ENCODE data around the gene SLC5A6. TPM values are rescaled to one million over a fixed set of nuclear protein-coding genes. Genes with fewer than 3 reads are reported as not detected.

The SLC5A6 gene
- total and polyA plus RNA-seq, 7 donors: 16.8 to 64.2 (median 23.3) TPM

- Histone ChIP-seq H3K4me1 (no peaks in the 10 kb centered on the region), H3K27me3 (ENCODE audit: insufficient read depth in 3 of 3, low read length in 2 of 3) (peaks cover 0 to 9% (median 0%) of the 10 kb centered on the region in 3 donors), H3K36me3 (ENCODE audit: insufficient read depth in 1 of 2, low read depth in 1 of 2) (no peaks in the 10 kb centered on the region), H3K4me3 (no peak overlapping the region), H3K9me3 (no peaks in the 10 kb centered on the region), H3K27ac (no peak overlapping the region)
- DNase-seq: no peak
- TF ChIP-seq CTCF (IDR thresholded peaks at IDR 0.05): no peak
- WGBS, 3 donors: 78 to 86% (median 85%) methylated on average over 6 of the region's 6 CpGs
- intact Hi-C loops (cut with DNase I): no loop called here
- ATAC-seq: peak in 3 of 4 donors; percentile 39 to 78 (median 66)
Observed at GRCh38 chr2:27170581-27171337, 41.3 kb downstream of the SLC5A6 start.

GRCh38 chr2:27164960-27165763 lies 46.9 kb downstream of the SLC5A6 start:
- TF ChIP-seq CTCF (IDR thresholded peaks at IDR 0.05): no peak
- ATAC-seq: no peak

GRCh38 chr2:27162151-27163121 lies 49.6 kb downstream of the SLC5A6 start:
- 78 to 82% (median 80%) methylated on average over 15 of the region's 15 CpGs for WGBS, 3 donors
- ATAC-seq: no peak
- Histone ChIP-seq H3K4me3 (peak overlapping the region; percentile 28), H3K27ac (no peak overlapping the region), H3K36me3 (ENCODE audit: insufficient read depth in 1 of 2, low read depth in 1 of 2) (no peaks in the 10 kb centered on the region), H3K9me3 (no peaks in the 10 kb centered on the region), H3K27me3 (ENCODE audit: insufficient read depth in 3 of 3, low read length in 2 of 3) (no peaks in the 10 kb centered on the region), H3K4me1 (no peaks in the 10 kb centered on the region)
- intact Hi-C loops (cut with DNase I): no loop called here
- no peak for TF ChIP-seq CTCF (IDR thresholded peaks at IDR 0.05)
- no peak for DNase-seq

More at GRCh38 chr2:27164960-27165763, 46.9 kb downstream of the SLC5A6 start:
- H3K9me3 ChIP-seq: no peaks in the 10 kb centered on the region
- H3K36me3 ChIP-seq (ENCODE audit: insufficient read depth in 1 of 2, low read depth in 1 of 2): no peaks in the 10 kb centered on the region
- no peaks in the 10 kb centered on the region for H3K27me3 ChIP-seq (ENCODE audit: insufficient read depth in 3 of 3, low read length in 2 of 3)
- no peak for DNase-seq
- no peaks in the 10 kb centered on the region for H3K4me1 ChIP-seq
- no peak overlapping the region for H3K4me3 ChIP-seq
- H3K27ac ChIP-seq: no peak overlapping the region
- intact Hi-C loops (cut with DNase I): no loop called here
- 82 to 86% (median 83%) methylated on average over 8 of the region's 8 CpGs for WGBS, 3 donors

- no peak overlapping the region for H3K27ac ChIP-seq
- no peak overlapping the region for H3K4me3 ChIP-seq
- WGBS, 3 donors: 79 to 81% (median 79%) methylated on average over 9 of the region's 9 CpGs
- no peaks in the 10 kb centered on the region for H3K9me3 ChIP-seq
- no peak for TF ChIP-seq CTCF (IDR thresholded peaks at IDR 0.05)
- ATAC-seq (no peak), DNase-seq (no peak)
- no peaks in the 10 kb centered on the region for H3K27me3 ChIP-seq (ENCODE audit: insufficient read depth in 3 of 3, low read length in 2 of 3)
- H3K4me1 ChIP-seq: no peaks in the 10 kb centered on the region
- intact Hi-C loops (cut with DNase I): no loop called here
- H3K36me3 ChIP-seq (ENCODE audit: insufficient read depth in 1 of 2, low read depth in 1 of 2): no peaks in the 10 kb centered on the region
Observed at GRCh38 chr2:27160191-27160590, 51.9 kb downstream of the SLC5A6 start.
